WERI-Rb-1 (cell line): ENCODE measurements around the gene ASB12.

Source experiments
- DNase-seq: peaks from one replicate; pipeline ENCODE4 v3.0.0-alpha.2; 2020
- H3K27ac ChIP-seq: fragments of 250-450 bp; sonication (Bioruptor Pico); 2 replicates; pipeline ENCODE4 v1.5.1; 2020; ENCODE audit warnings: mild to moderate bottlenecking, moderate library complexity
- H3K27me3 ChIP-seq: fragments of 250-450 bp; sonication (Bioruptor Pico); 2 replicates; pipeline ENCODE4 v1.5.1; 2021; ENCODE audit warnings: mild to moderate bottlenecking, low read depth, moderate library complexity; ENCODE audit not compliant: insufficient read depth, severe bottlenecking
- H3K36me3 ChIP-seq: fragments of 250-450 bp; sonication (Bioruptor Pico); 2 replicates; pipeline ENCODE4 v1.5.1; 2020; ENCODE audit warnings: mild to moderate bottlenecking, moderate library complexity
- H3K4me3 ChIP-seq: 2 replicates; pipeline ENCODE4 v1.5.1; 2011; ENCODE audit warnings: low read depth, mild to moderate bottlenecking, control low read depth, low read length
- H3K9me3 ChIP-seq: fragments of 250-450 bp; sonication (Bioruptor Pico); 2 replicates; pipeline ENCODE4 v1.5.1; 2021; ENCODE audit warnings: mild to moderate bottlenecking, moderate library complexity; ENCODE audit not compliant: severe bottlenecking
- CTCF ChIP-seq: IDR thresholded peaks from 2 replicates; pipeline ENCODE4 v1.5.1; 2011; ENCODE audit warnings: low read depth, mild to moderate bottlenecking, control low read depth, inconsistent platforms, low read length

Gene ASB12

GRCh38 chrX:64198036-64198435, 32.4 kb downstream of the ASB12 start:
- Histone ChIP-seq H3K27me3 (peaks cover 5% of the 10 kb centered on the region), H3K9me3 (no peaks in the 10 kb centered on the region), H3K27ac (no peak overlapping the region), H3K4me3 (no peak overlapping the region), H3K36me3 (no peaks in the 10 kb centered on the region)
- TF ChIP-seq CTCF = no peak
- no peak for DNase-seq

- Histone ChIP-seq H3K9me3 (no peaks in the 10 kb centered on the region), H3K36me3 (peaks cover 6% of the 10 kb centered on the region; the same call in 1 of the 2 replicates), H3K27me3 (no peaks in the 10 kb centered on the region), H3K4me3 (no peak overlapping the region), H3K27ac (no peak overlapping the region)
- no peak for DNase-seq
- TF ChIP-seq CTCF = no peak
These were observed 33.8 kb downstream of the ASB12 start for GRCh38 chrX:64196606-64197005.

GRCh38 chrX:64195862-64196261, 34.5 kb downstream of the ASB12 start:
- H3K9me3 ChIP-seq = no peaks in the 10 kb centered on the region
- H3K27me3 ChIP-seq = no peaks in the 10 kb centered on the region
- no peak overlapping the region for H3K27ac ChIP-seq
- H3K36me3 ChIP-seq = peaks cover 9% of the 10 kb centered on the region; the same call in 1 of the 2 replicates
- DNase-seq = no peak
- TF ChIP-seq CTCF = no peak
- no peak overlapping the region for H3K4me3 ChIP-seq

GRCh38 chrX:64192673-64193072, 37.7 kb downstream of the ASB12 start:
- Histone ChIP-seq H3K4me3 (no peak overlapping the region), H3K27ac (no peak overlapping the region), H3K9me3 (no peaks in the 10 kb centered on the region), H3K36me3 (peaks cover 13% of the 10 kb centered on the region; the same call in 1 of the 2 replicates), H3K27me3 (no peaks in the 10 kb centered on the region)
- TF ChIP-seq CTCF = no peak
- no peak for DNase-seq

- Histone ChIP-seq H3K9me3 (no peaks in the 10 kb centered on the region), H3K36me3 (peaks cover 13% of the 10 kb centered on the region; the same call in 1 of the 2 replicates), H3K27ac (no peak overlapping the region), H3K4me3 (no peak overlapping the region), H3K27me3 (no peaks in the 10 kb centered on the region)
- TF ChIP-seq CTCF = no peak
- no peak for DNase-seq
These were observed 38.4 kb downstream of the ASB12 start for GRCh38 chrX:64192040-64192439.

- peaks cover 13% of the 10 kb centered on the region; the same call in 1 of the 2 replicates for H3K36me3 ChIP-seq
- no peaks in the 10 kb centered on the region for H3K9me3 ChIP-seq
- H3K27ac ChIP-seq = no peak overlapping the region
- no peak for DNase-seq
- no peaks in the 10 kb centered on the region for H3K27me3 ChIP-seq
- H3K4me3 ChIP-seq = no peak overlapping the region
- no peak for TF ChIP-seq CTCF
These were observed 39.0 kb downstream of the ASB12 start for GRCh38 chrX:64191281-64192010.
